ENCODE results near the gene OBI1.

DNA sequence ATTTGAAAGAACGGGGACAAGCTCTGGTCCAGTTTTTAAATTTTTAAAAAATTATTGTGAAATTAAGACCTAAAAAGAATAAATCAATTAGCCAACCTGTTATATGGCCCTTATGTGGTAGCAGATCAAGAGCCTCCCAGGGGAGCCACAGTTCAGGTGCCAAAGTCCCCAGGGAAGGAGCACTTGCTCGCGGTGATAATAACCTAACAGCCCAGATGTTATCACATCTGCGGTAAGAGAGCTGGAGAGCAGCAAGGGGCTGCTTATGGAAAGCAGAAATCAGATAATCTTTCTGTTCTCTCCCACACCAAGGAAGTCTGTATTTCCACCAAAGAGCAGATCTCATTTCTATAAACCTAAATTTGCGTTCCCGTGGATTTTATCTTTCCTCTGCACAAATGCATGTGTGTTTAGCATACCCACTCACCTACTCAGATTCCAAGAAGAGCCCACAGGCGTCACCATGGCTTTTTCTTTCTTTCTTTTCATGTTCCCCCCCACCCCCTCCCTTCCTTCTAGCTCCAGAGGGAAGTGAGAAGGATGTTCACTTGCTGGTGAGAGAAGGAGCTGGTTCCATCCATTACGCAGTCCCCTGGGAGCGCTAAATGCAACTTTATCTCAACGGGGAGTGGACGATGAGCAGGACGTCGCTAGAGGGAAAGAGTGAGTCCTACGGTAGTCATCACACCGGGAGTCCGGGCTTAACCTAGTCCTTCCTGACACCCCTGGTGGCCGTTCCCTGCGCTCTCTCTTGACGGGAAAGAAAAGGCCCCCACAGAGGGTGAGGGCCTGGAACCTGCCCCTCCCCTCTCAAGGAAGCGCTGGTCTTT is 54.0 kb downstream of the OBI1 start:
- TF ChIP-seq, protein P1, sequence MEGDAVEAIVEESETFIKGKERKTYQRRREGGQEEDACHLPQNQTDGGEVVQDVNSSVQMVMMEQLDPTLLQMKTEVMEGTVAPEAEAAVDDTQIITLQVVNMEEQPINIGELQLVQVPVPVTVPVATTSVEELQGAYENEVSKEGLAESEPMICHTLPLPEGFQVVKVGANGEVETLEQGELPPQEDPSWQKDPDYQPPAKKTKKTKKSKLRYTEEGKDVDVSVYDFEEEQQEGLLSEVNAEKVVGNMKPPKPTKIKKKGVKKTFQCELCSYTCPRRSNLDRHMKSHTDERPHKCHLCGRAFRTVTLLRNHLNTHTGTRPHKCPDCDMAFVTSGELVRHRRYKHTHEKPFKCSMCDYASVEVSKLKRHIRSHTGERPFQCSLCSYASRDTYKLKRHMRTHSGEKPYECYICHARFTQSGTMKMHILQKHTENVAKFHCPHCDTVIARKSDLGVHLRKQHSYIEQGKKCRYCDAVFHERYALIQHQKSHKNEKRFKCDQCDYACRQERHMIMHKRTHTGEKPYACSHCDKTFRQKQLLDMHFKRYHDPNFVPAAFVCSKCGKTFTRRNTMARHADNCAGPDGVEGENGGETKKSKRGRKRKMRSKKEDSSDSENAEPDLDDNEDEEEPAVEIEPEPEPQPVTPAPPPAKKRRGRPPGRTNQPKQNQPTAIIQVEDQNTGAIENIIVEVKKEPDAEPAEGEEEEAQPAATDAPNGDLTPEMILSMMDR (IDR thresholded peaks at IDR 0.05) = no peak
- TF ChIP-seq POLR2AphosphoS5 (IDR thresholded peaks at IDR 0.05; ENCODE audit: insufficient read depth in 1 of 2, low read depth in 1 of 2) (no peak), POLR2A (IDR thresholded peaks at IDR 0.05) (no peak)
